ENCODE data around the gene LMLN. TPM values are rescaled to one million over a fixed set of nuclear protein-coding genes. Genes with fewer than 3 reads are reported as not detected.
"Not testable (repeated sequence)": the region's sequence is repeated elsewhere in the genome, so short reads cannot be mapped to it uniquely, and the experiment has no call there.

The LMLN gene
- polyA plus RNA-seq, 2 of the 4 experiments (the other 2 are of a cell fraction): 2.4 to 5.6 TPM

GRCh38 chr3:197957790-197958133, 2.3 kb upstream of the LMLN start:
- Histone ChIP-seq H3K27ac (no peak overlapping the region), H3K9me3 (no peaks in the 10 kb centered on the region), H3K4me3 (no peak overlapping the region), H3K4me1 (peaks cover 20% of the 10 kb centered on the region; the same call in 2 of the 3 replicates), H3K4me2 (peak overlapping the region; percentile 3; the same call in 1 of the 3 replicates)
- CTCF ChIA-PET: interaction anchor here (1.0 kb wide), 1 partner anchor 12 kb away, joined by 3 read pairs; no protein-coding TSS in a partner anchor
- FAIRE-seq (no peak), DNase-seq (ENCODE audit: low read depth in 1 of 2, low spot score in 1 of 2) (no peak), ATAC-seq (no peak)
- TF ChIP-seq CTCF (IDR thresholded peaks at IDR 0.05): no peak
- TF ChIP-seq PHF8 (IDR thresholded peaks at IDR 0.05; ENCODE audit: borderline replicate concordance, low read depth): no peak
- TF ChIP-seq HOXB5 (CRISPR knock-in tag; IDR thresholded peaks at IDR 0.05): no peak
- TF ChIP-seq JUN (IDR thresholded peaks at IDR 0.05): 0 out of 5 replicates have a peak, but pooled peaks of 1 of the 2 experiments have one; percentile 9
- no peak for TF ChIP-seq ZSCAN20 (CRISPR knock-in tag; IDR thresholded peaks at IDR 0.05)
- WGBS (ENCODE audit: missing lambda C conversion rate): 84% methylated on average over 5 of the region's 5 CpGs
- POLR2A ChIA-PET: interaction anchor here (1.7 kb wide), 1 partner anchor 8 kb away, joined by 4 read pairs; the partner anchor contains the start of gene RPL35A

GRCh38 chr3:197958346-197958745, 1.7 kb upstream of the LMLN start:
- DNase-seq (ENCODE audit: low read depth in 1 of 2, low spot score in 1 of 2) (no peak), ATAC-seq (no peak), FAIRE-seq (no peak)
- CTCF ChIA-PET: interaction anchor here (1.0 kb wide), 1 partner anchor 11 kb away, joined by 3 read pairs; no protein-coding TSS in a partner anchor
- 96% methylated on average over 4 of the region's 4 CpGs for WGBS (ENCODE audit: missing lambda C conversion rate)
- Histone ChIP-seq H3K4me2 (no peak overlapping the region), H3K27ac (no peak overlapping the region), H3K4me1 (peaks cover 14% of the 10 kb centered on the region; the same call in 2 of the 3 replicates), H3K9me3 (no peaks in the 10 kb centered on the region), H3K4me3 (no peak overlapping the region)
- POLR2A ChIA-PET: interaction anchor here (1.7 kb wide), 1 partner anchor 9 kb away, joined by 4 read pairs; the partner anchor contains the start of gene RPL35A
- TF ChIP-seq CBX8 (IDR thresholded peaks at IDR 0.05) (no peak), E2F6 (IDR thresholded peaks at IDR 0.05; ENCODE audit: borderline replicate concordance, low read depth) (no peak), BHLHE40 (IDR thresholded peaks at IDR 0.05; ENCODE audit: low read depth, low read length) (no peak), TFCP2L1 (CRISPR knock-in tag; IDR thresholded peaks at IDR 0.05) (no peak), EP300 (IDR thresholded peaks at IDR 0.05) (no peak), NR3C1 (IDR thresholded peaks at IDR 0.05) (no peak)

- ATAC-seq; H3K9me3 ChIP-seq; DNase-seq (ENCODE audit: low read depth in 1 of 2, low spot score in 1 of 2); H3K4me3 ChIP-seq; H3K27ac ChIP-seq; FAIRE-seq: not testable (repeated sequence)
- ChIA-PET CTCF (interaction anchor here (1.0 kb wide), 1 partner anchor 11 kb away, joined by 3 read pairs; no protein-coding TSS in a partner anchor), POLR2A (interaction anchor here (1.7 kb wide), 1 partner anchor 9 kb away, joined by 4 read pairs; the partner anchor contains the start of gene RPL35A)
- peaks cover 10% of the 10 kb centered on the region; the same call in 2 of the 3 replicates for H3K4me1 ChIP-seq
- 93% methylated on average over 10 of the region's 19 CpGs for WGBS (ENCODE audit: missing lambda C conversion rate)
- H3K4me2 ChIP-seq: peak overlapping the region; percentile 97
Observed at GRCh38 chr3:197958848-197959247, 1.2 kb upstream of the LMLN start.

- 53% methylated on average over 6 of the region's 6 CpGs for WGBS (ENCODE audit: missing lambda C conversion rate)
- Histone ChIP-seq H3K9me3 (no peaks in the 10 kb centered on the region), H3K27ac (peak overlapping the region; percentile 72 to 77), H3K4me1 (peaks cover 10% of the 10 kb centered on the region; the same call in 2 of the 3 replicates), H3K4me2 (peak overlapping the region; percentile 97), H3K4me3 (peak overlapping the region; percentile 75)
- TF ChIP-seq EHMT2 (IDR thresholded peaks at IDR 0.05; ENCODE audit: low read depth): no peak
- no peak for TF ChIP-seq E2F6 (IDR thresholded peaks at IDR 0.05; ENCODE audit: borderline replicate concordance, low read depth)
- no peak for TF ChIP-seq NPAS2 (CRISPR knock-in tag; IDR thresholded peaks at IDR 0.05; ENCODE audit: borderline replicate concordance)
- TF ChIP-seq ZNF302 (CRISPR knock-in tag; IDR thresholded peaks at IDR 0.05): no peak
- no peak for TF ChIP-seq ESRRA (IDR thresholded peaks at IDR 0.05; ENCODE audit: borderline replicate concordance, low read length)
- TF ChIP-seq TFCP2L1 (CRISPR knock-in tag; IDR thresholded peaks at IDR 0.05): no peak
- TF ChIP-seq CBX8 (IDR thresholded peaks at IDR 0.05): no peak
- no peak for TF ChIP-seq RAD21 (conservative IDR thresholded peaks at IDR 0.05 in 1 of 2, IDR thresholded peaks at IDR 0.05 in 1 of 2)
- TF ChIP-seq POLR2AphosphoS2 (conservative IDR thresholded peaks at IDR 0.05; ENCODE audit: low read length): no peak
- CTCF ChIA-PET: no interaction called here
- DNase-seq (ENCODE audit: low read depth in 1 of 2, low spot score in 1 of 2) (no peak), FAIRE-seq (no peak), ATAC-seq (peak in 1 of 2 experiments; percentile 12; a peak in 2 of 6 replicates)
- POLR2A ChIA-PET: no interaction called here
Observed at GRCh38 chr3:197959500-197959890, 522 bp upstream of the LMLN start.

All from A549 (cell line).